GM18861 (cell line): Measurements from ENCODE around the gene IGFN1.
"Not testable (repeated sequence)": the region's sequence is repeated elsewhere in the genome, so short reads cannot be mapped to it uniquely, and the experiment has no call there.

Experiments
- ATAC-seq: cut with Tn5 transposase; IDR thresholded peaks from one replicate; pipeline ENCODE4 v1.9.1; 2021; ENCODE audit not compliant: unreplicated experiment

IGFN1 gene

GRCh38 chr1:201163036-201163435 lies 27.6 kb upstream of the IGFN1 start:
- ATAC-seq: not testable (repeated sequence)

GRCh38 chr1:201163707-201164106 lies 26.9 kb upstream of the IGFN1 start:
- ATAC-seq: no peak

GRCh38 chr1:201164645-201165044 lies 26.0 kb upstream of the IGFN1 start:
- no peak for ATAC-seq

GRCh38 chr1:201167041-201167991 lies 23.3 kb upstream of the IGFN1 start:
- ATAC-seq: no peak

GRCh38 chr1:201169203-201169602 lies 21.4 kb upstream of the IGFN1 start:
- no peak for ATAC-seq

- ATAC-seq: no peak
Observed at GRCh38 chr1:201169971-201170532, 20.6 kb upstream of the IGFN1 start.

GRCh38 chr1:201170533-201171062 lies 20.0 kb upstream of the IGFN1 start:
- ATAC-seq: peak; percentile 87

GRCh38 chr1:201171063-201172036 lies 19.3 kb upstream of the IGFN1 start:
- ATAC-seq: peak; percentile 20

- ATAC-seq: no peak
Observed at GRCh38 chr1:201172326-201172725, 18.3 kb upstream of the IGFN1 start.

- ATAC-seq: no peak
Observed at GRCh38 chr1:201172999-201173610, 17.5 kb upstream of the IGFN1 start.

- no peak for ATAC-seq
Observed at GRCh38 chr1:201173736-201174135, 16.9 kb upstream of the IGFN1 start.

GRCh38 chr1:201175820-201176500 lies 14.7 kb upstream of the IGFN1 start:
- no peak for ATAC-seq

GRCh38 chr1:201176940-201177339 lies 13.7 kb upstream of the IGFN1 start:
- no peak for ATAC-seq

- no peak for ATAC-seq
Observed at GRCh38 chr1:201178718-201179117, 11.9 kb upstream of the IGFN1 start.

- no peak for ATAC-seq
Observed at GRCh38 chr1:201180141-201180540, 10.5 kb upstream of the IGFN1 start.

GRCh38 chr1:201180901-201181300 lies 9.7 kb upstream of the IGFN1 start:
- no peak for ATAC-seq

GRCh38 chr1:201181323-201181722 lies 9.3 kb upstream of the IGFN1 start:
- no peak for ATAC-seq

GRCh38 chr1:201181726-201182125 lies 8.9 kb upstream of the IGFN1 start:
- ATAC-seq: no peak

GRCh38 chr1:201183209-201183608 lies 7.4 kb upstream of the IGFN1 start:
- ATAC-seq: no peak

- no peak for ATAC-seq
Observed at GRCh38 chr1:201183753-201184152, 6.9 kb upstream of the IGFN1 start.
